ENCODE results near the gene RYR3.

The RYR3 gene

DNA sequence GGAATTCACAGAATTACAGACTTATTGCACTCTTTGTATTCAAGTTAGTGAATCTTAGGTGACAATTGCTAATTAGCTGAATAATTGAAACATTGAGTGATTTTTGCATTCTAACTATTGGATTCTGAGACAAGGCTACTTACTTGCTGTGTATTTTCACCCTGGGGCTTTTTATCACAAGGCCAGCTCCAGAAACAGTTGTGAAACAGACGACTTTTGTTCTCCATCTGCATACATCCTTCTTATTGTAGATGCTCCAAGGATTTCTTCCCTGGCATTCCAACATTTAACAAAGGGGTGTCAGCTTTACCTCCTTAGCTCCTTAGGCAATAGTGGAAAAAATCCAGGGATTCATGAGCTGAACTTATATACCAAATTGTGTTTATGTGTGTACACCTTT is 424.4 kb downstream of the RYR3 start:
- no peak for TF ChIP-seq RARB (CRISPR knock-in tag; IDR thresholded peaks at IDR 0.05)
- no peak for TF ChIP-seq BACH2 (CRISPR knock-in tag; IDR thresholded peaks at IDR 0.05; ENCODE audit: borderline replicate concordance)
- no peak for TF ChIP-seq CSDC2 (CRISPR knock-in tag; IDR thresholded peaks at IDR 0.05)
- TF ChIP-seq, protein P1, sequence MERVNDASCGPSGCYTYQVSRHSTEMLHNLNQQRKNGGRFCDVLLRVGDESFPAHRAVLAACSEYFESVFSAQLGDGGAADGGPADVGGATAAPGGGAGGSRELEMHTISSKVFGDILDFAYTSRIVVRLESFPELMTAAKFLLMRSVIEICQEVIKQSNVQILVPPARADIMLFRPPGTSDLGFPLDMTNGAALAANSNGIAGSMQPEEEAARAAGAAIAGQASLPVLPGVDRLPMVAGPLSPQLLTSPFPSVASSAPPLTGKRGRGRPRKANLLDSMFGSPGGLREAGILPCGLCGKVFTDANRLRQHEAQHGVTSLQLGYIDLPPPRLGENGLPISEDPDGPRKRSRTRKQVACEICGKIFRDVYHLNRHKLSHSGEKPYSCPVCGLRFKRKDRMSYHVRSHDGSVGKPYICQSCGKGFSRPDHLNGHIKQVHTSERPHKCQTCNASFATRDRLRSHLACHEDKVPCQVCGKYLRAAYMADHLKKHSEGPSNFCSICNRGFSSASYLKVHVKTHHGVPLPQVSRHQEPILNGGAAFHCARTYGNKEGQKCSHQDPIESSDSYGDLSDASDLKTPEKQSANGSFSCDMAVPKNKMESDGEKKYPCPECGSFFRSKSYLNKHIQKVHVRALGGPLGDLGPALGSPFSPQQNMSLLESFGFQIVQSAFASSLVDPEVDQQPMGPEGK (CRISPR knock-in tag; IDR thresholded peaks at IDR 0.05; ENCODE audit: borderline replicate concordance): no peak
- TF ChIP-seq, protein P2, sequence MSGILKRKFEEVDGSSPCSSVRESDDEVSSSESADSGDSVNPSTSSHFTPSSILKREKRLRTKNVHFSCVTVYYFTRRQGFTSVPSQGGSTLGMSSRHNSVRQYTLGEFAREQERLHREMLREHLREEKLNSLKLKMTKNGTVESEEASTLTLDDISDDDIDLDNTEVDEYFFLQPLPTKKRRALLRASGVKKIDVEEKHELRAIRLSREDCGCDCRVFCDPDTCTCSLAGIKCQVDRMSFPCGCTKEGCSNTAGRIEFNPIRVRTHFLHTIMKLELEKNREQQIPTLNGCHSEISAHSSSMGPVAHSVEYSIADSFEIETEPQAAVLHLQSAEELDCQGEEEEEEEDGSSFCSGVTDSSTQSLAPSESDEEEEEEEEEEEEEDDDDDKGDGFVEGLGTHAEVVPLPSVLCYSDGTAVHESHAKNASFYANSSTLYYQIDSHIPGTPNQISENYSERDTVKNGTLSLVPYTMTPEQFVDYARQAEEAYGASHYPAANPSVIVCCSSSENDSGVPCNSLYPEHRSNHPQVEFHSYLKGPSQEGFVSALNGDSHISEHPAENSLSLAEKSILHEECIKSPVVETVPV (CRISPR knock-in tag; IDR thresholded peaks at IDR 0.05): no peak
- TF ChIP-seq ZNF70 (CRISPR knock-in tag; IDR thresholded peaks at IDR 0.05): no peak
- TF ChIP-seq SNAI2 (CRISPR knock-in tag; IDR thresholded peaks at IDR 0.05): no peak
- no peak for TF ChIP-seq ESRRG (CRISPR knock-in tag; IDR thresholded peaks at IDR 0.05)
- TF ChIP-seq GLIS3 (CRISPR knock-in tag; IDR thresholded peaks at IDR 0.05): no peak
- no peak for TF ChIP-seq OSR1 (CRISPR knock-in tag; IDR thresholded peaks at IDR 0.05)
- TF ChIP-seq ZC3H10 (CRISPR knock-in tag; IDR thresholded peaks at IDR 0.05): no peak
- TF ChIP-seq PPARA (CRISPR knock-in tag; IDR thresholded peaks at IDR 0.05; ENCODE audit: borderline replicate concordance): no peak
- TF ChIP-seq TOX (CRISPR knock-in tag; IDR thresholded peaks at IDR 0.05; ENCODE audit: borderline replicate concordance): no peak
- no peak for TF ChIP-seq ZNF565 (CRISPR knock-in tag; conservative IDR thresholded peaks at IDR 0.05; ENCODE audit: low read depth)
- TF ChIP-seq ZFP30 (CRISPR knock-in tag; IDR thresholded peaks at IDR 0.05): no peak
- TF ChIP-seq ZFP3 (CRISPR knock-in tag; IDR thresholded peaks at IDR 0.05): no peak
- TF ChIP-seq ARNTL (CRISPR knock-in tag; IDR thresholded peaks at IDR 0.05; ENCODE audit: borderline replicate concordance, low read depth): no peak
- ATAC-seq: no peak

DNA sequence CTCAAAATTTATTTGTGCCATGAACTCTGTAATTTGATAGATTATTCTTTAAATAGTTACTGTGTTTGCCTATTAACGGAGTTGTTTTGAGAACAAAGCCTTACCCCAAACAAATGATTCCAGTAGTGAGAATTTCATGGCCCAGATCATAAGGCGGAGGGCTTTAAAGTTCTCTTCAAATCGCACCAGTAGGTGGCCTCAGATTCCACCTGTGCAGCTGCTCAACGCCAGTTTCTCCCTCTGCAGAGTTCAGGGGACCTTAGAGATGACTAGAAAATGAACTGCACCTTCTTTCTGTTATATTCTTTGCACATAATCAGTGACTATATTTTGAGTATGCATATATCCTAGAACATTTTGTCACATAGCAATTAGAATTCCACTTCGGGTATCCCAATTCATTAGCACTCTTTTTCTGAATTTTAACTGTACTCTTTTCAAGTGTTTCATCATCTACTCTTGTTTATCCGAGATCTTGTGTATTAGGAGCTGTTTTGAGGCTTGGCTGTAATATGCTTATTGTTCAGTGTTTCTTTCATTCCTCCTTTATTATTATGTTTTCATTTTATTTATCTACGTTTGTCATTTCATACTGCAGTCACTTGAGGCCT is 425.0 kb downstream of the RYR3 start:
- no peak for TF ChIP-seq GLIS3 (CRISPR knock-in tag; IDR thresholded peaks at IDR 0.05)
- TF ChIP-seq TOX (CRISPR knock-in tag; IDR thresholded peaks at IDR 0.05; ENCODE audit: borderline replicate concordance): no peak
- TF ChIP-seq ZFP30 (CRISPR knock-in tag; IDR thresholded peaks at IDR 0.05): no peak
- no peak for TF ChIP-seq ZNF8 (CRISPR knock-in tag; IDR thresholded peaks at IDR 0.05)
- TF ChIP-seq, protein P3, sequence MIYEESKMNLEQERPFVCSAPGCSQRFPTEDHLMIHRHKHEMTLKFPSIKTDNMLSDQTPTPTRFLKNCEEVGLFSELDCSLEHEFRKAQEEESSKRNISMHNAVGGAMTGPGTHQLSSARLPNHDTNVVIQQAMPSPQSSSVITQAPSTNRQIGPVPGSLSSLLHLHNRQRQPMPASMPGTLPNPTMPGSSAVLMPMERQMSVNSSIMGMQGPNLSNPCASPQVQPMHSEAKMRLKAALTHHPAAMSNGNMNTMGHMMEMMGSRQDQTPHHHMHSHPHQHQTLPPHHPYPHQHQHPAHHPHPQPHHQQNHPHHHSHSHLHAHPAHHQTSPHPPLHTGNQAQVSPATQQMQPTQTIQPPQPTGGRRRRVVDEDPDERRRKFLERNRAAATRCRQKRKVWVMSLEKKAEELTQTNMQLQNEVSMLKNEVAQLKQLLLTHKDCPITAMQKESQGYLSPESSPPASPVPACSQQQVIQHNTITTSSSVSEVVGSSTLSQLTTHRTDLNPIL (CRISPR knock-in tag; IDR thresholded peaks at IDR 0.05; ENCODE audit: low read depth): no peak
- TF ChIP-seq ZNF70 (CRISPR knock-in tag; IDR thresholded peaks at IDR 0.05): no peak
- ATAC-seq: peak; percentile 84

DNA sequence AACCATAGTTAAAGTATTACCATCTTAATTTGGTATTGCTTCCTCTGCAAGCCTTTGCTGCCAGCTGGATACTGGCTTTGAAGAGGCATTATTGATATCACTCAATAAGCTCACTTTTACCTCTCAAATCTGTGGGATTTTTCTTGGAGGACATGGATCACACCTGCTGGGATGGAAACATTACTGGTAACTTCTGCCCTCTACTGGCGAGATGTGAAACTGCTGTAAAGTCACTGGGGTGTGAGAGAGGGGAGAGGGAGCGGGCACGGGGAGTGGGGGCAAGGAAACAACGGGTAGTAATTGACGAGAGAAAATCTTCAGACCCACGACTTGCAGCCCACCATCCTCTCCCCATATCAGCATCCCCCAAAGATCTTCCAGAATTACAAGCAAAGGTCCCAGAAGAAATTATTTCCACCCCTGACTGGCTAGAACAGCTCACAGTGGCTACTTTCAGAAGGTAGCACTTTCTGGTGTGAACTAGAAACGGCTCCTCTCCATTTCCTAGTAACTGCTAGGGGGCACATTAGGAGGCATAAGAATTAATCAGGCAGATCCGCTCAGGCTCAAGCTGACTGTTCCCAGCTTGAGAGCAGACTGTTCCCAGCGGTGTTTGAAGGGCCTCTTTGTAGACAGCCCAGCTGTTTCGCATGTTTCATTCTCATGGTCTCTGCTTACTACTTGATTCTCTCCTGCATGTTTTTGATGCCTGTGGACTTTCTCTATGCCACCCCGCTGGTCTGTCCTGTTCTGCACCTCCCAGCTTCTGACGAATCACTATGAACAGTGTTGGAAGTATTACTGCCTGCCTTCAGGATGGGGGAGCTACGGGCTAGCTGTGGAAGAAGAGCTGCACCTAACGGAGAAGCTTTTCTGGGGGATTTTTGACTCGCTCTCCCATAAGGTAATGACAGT is 427.2 kb downstream of the RYR3 start:
- peak; percentile 91 for ATAC-seq
- TF ChIP-seq ZFP3 (CRISPR knock-in tag; IDR thresholded peaks at IDR 0.05) (no peak), PPARA (CRISPR knock-in tag; IDR thresholded peaks at IDR 0.05; ENCODE audit: borderline replicate concordance) (no peak), BACH2 (CRISPR knock-in tag; IDR thresholded peaks at IDR 0.05; ENCODE audit: borderline replicate concordance) (no peak), ZC3H10 (CRISPR knock-in tag; IDR thresholded peaks at IDR 0.05) (no peak), OSR1 (CRISPR knock-in tag; IDR thresholded peaks at IDR 0.05) (no peak), GLIS3 (CRISPR knock-in tag; IDR thresholded peaks at IDR 0.05) (no peak), ESRRG (CRISPR knock-in tag; IDR thresholded peaks at IDR 0.05) (no peak), ZFP30 (CRISPR knock-in tag; IDR thresholded peaks at IDR 0.05) (no peak), SNAI2 (CRISPR knock-in tag; IDR thresholded peaks at IDR 0.05) (no peak), RARB (CRISPR knock-in tag; IDR thresholded peaks at IDR 0.05) (no peak), ZNF70 (CRISPR knock-in tag; IDR thresholded peaks at IDR 0.05) (no peak), TOX (CRISPR knock-in tag; IDR thresholded peaks at IDR 0.05; ENCODE audit: borderline replicate concordance) (no peak)
- TF ChIP-seq, protein P2 (CRISPR knock-in tag; IDR thresholded peaks at IDR 0.05): no peak
- TF ChIP-seq, protein P4, sequence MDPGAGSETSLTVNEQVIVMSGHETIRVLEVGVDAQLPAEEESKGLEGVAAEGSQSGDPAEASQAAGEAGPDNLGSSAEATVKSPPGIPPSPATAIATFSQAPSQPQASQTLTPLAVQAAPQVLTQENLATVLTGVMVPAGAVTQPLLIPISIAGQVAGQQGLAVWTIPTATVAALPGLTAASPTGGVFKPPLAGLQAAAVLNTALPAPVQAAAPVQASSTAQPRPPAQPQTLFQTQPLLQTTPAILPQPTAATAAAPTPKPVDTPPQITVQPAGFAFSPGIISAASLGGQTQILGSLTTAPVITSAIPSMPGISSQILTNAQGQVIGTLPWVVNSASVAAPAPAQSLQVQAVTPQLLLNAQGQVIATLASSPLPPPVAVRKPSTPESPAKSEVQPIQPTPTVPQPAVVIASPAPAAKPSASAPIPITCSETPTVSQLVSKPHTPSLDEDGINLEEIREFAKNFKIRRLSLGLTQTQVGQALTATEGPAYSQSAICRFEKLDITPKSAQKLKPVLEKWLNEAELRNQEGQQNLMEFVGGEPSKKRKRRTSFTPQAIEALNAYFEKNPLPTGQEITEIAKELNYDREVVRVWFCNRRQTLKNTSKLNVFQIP (CRISPR knock-in tag; IDR thresholded peaks at IDR 0.05; ENCODE audit: borderline replicate concordance, low read depth): no peak
